PC-3 (cell line): ENCODE measurements around the gene BCO1. TPM values are rescaled to one million over a fixed set of nuclear protein-coding genes. Genes with fewer than 3 reads are reported as not detected.

ENCODE experiments used
- ATAC-seq: fragments of 200-7000 bp; cut with Tn5 transposase; 2 replicates; pipeline ENCODE4 v1.9.1; 2020; ENCODE audit warnings: mild to moderate bottlenecking, moderate library complexity
- Bru-seq: library from RNA; stranded (reverse); fragments of 400-500 nt; gene quantifications from one replicate; lab custom pipeline; 2021; lab: Mats Ljungman, UMichigan
- BruChase-seq, 2 experiments: library from RNA; stranded (reverse); fragments of 400-500 nt; gene quantifications; one replicate each; lab custom pipeline; 2021; lab: Mats Ljungman, UMichigan
- BruUV-seq: library from RNA; stranded (reverse); fragments of 400-500 nt; replicated peaks from 2 replicates; lab custom pipeline; 2021; lab: Mats Ljungman, UMichigan
- CTCF ChIA-PET: fragments of 300-600 bp; sonication (Branson Sonifier 250); formaldehyde crosslinking; loops from one replicate; lab custom pipeline; 2022; ENCODE audit warnings: antibody characterized with exemption; lab: Charles Lee
- POLR2A ChIA-PET: fragments of 300-600 bp; sonication (Branson Sonifier 250); formaldehyde crosslinking; loops from one replicate; lab custom pipeline; 2022; ENCODE audit warnings: antibody characterized with exemption; ENCODE audit not compliant: unreplicated experiment; lab: Charles Lee
- DNase-seq: peaks from one replicate; pipeline ENCODE4 v3.0.0-alpha.2; 2015
- H2AFZ ChIP-seq: fragments of 300-600 bp; sonication (generic); 2 replicates; pipeline ENCODE4 v1.6.0; 2016; ENCODE audit warnings: antibody characterized with exemption, low read length
- H3F3A ChIP-seq: fragments of 300-600 bp; sonication (generic); one replicate; pipeline ENCODE4 v1.6.0; 2017; ENCODE audit warnings: antibody characterized with exemption, low read length, control low read depth, mild to moderate bottlenecking; ENCODE audit not compliant: unreplicated experiment
- H3K27ac ChIP-seq: fragments of 300-600 bp; sonication (generic); 2 replicates; pipeline ENCODE4 v1.5.1; 2016; ENCODE audit warnings: mild to moderate bottlenecking, low read length
- H3K27me3 ChIP-seq: fragments of 300-600 bp; sonication (generic); 2 replicates; pipeline ENCODE4 v1.6.1; 2016; ENCODE audit warnings: low read length, mixed read lengths
- H3K36me3 ChIP-seq: fragments of 300-600 bp; sonication (generic); 2 replicates; pipeline ENCODE4 v1.6.1; 2016; ENCODE audit warnings: low read depth, mixed run types, low read length, mixed read lengths
- H3K4me1 ChIP-seq: fragments of 300-600 bp; sonication (generic); 2 replicates; pipeline ENCODE4 v1.5.1; 2016; ENCODE audit warnings: low read length; ENCODE audit not compliant: insufficient read depth
- H3K4me2 ChIP-seq: fragments of 300-600 bp; sonication (generic); 2 replicates; pipeline ENCODE4 v1.6.0; 2016; ENCODE audit warnings: low read length
- H3K4me3 ChIP-seq: fragments of 300-600 bp; sonication (generic); 2 replicates; pipeline ENCODE4 v1.5.1; 2016; ENCODE audit warnings: mild to moderate bottlenecking, low read length, mixed read lengths
- H3K79me2 ChIP-seq: fragments of 300-600 bp; sonication (generic); 2 replicates; pipeline ENCODE4 v1.6.1; 2017; ENCODE audit warnings: low read length, mixed read lengths
- H3K9ac ChIP-seq: fragments of 300-600 bp; sonication (generic); 2 replicates; pipeline ENCODE4 v1.6.0; 2016; ENCODE audit warnings: mild to moderate bottlenecking, low read length
- H3K9me2 ChIP-seq: fragments of 300-600 bp; sonication (generic); replicated peaks from 2 replicates; pipeline ENCODE4 v1.6.1; 2016; ENCODE audit warnings: mixed run types, low read length, mixed read lengths
- H3K9me3 ChIP-seq: fragments of 300-600 bp; sonication (generic); 2 replicates; pipeline ENCODE4 v1.6.1; 2016; ENCODE audit warnings: low read length, mixed read lengths
- H4K20me1 ChIP-seq: fragments of 300-600 bp; sonication (generic); 2 replicates; pipeline ENCODE4 v1.6.1; 2016; ENCODE audit warnings: low read length, mixed read lengths
- EZH2 ChIP-seq: fragments of 300-600 bp; sonication (generic); IDR thresholded peaks from one replicate; pipeline ENCODE4 v1.6.1; 2017; ENCODE audit warnings: antibody characterized with exemption, mild to moderate bottlenecking, low read length; ENCODE audit not compliant: unreplicated experiment
- EZH2phosphoT487 ChIP-seq: fragments of 300-600 bp; sonication (generic); IDR thresholded peaks from 2 replicates; pipeline ENCODE4 v1.6.1; 2018; ENCODE audit warnings: mild to moderate bottlenecking, antibody characterized with exemption, low read length, borderline replicate concordance
- intact Hi-C: fragments of 100-400 bp; cut with micrococcal nuclease; formaldehyde crosslinking; loops from 2 replicates; pipeline ENCODE4 v1.9.0; 2023
- long read RNA-seq: library from polyadenylated mRNA; unstranded; transcript quantifications from one replicate; pipeline ENCODE4 v2.0.0, GENCODE V29; 2021; ENCODE audit not compliant: unreplicated experiment
- total RNA-seq: library from RNA; depleted of rRNA; stranded (reverse); fragments of >200 nt; gene quantifications from 2 replicates; pipeline ENCODE4 v1.2.3, GENCODE V29; 2014; rRNA removed
- TF ChIP-seq, protein P1 (sequence below): fragments of 300-600 bp; sonication (generic); conservative IDR thresholded peaks from 2 replicates; pipeline ENCODE4 v1.5.1; 2017; ENCODE audit warnings: antibody characterized with exemption, low read depth, mild to moderate bottlenecking, low read length

Gene BCO1
- total RNA-seq (not detected in 2 replicates), Bru-seq, nascent RNA (percentile 9 among the genes with signal in this experiment), BruChase-seq, experiment 1, labeled RNA remaining after a 6-hour chase (percentile 5 among the genes with signal in this experiment), BruChase-seq, experiment 2, labeled RNA remaining after a 2-hour chase (percentile 4 among the genes with signal in this experiment)
- long read RNA-seq: 0 reads

GRCh38 chr16:81238296-81239011, at the start of gene BCO1:
Gene BCO1, plus strand, starts transcription at chr16:81238689. Its CDS starts 220 bp downstream, at chr16:81238909.
- ATAC-seq: peak; percentile 67
- H3K4me2 ChIP-seq: peak within 1 kb of the TSS; percentile 81
- H3K9me3 ChIP-seq: no peaks in the 10 kb centered on the region
- ChIA-PET POLR2A (interaction anchor here (0.6 kb wide), 1 partner anchor 22 kb away, joined by 5 read pairs; no protein-coding TSS in a partner anchor), CTCF (interaction anchor here (0.7 kb wide), 3 partner anchors 33 to 220 kb away, joined by 3 to 6 read pairs (median 6); no protein-coding TSS in a partner anchor)
- no peaks in the 10 kb centered on the region for H3K27me3 ChIP-seq
- H2AFZ ChIP-seq: peak within 1 kb of the TSS; percentile 84
- BruUV-seq: no TSS peak
- H3F3A ChIP-seq: no peaks in the 10 kb centered on the region
- no peaks in the 10 kb centered on the region for H3K36me3 ChIP-seq
- H3K4me1 ChIP-seq: no peaks in the 10 kb centered on the region
- peak; percentile 53 for DNase-seq
- TF ChIP-seq EZH2: no peak
- TF ChIP-seq, protein P1, sequence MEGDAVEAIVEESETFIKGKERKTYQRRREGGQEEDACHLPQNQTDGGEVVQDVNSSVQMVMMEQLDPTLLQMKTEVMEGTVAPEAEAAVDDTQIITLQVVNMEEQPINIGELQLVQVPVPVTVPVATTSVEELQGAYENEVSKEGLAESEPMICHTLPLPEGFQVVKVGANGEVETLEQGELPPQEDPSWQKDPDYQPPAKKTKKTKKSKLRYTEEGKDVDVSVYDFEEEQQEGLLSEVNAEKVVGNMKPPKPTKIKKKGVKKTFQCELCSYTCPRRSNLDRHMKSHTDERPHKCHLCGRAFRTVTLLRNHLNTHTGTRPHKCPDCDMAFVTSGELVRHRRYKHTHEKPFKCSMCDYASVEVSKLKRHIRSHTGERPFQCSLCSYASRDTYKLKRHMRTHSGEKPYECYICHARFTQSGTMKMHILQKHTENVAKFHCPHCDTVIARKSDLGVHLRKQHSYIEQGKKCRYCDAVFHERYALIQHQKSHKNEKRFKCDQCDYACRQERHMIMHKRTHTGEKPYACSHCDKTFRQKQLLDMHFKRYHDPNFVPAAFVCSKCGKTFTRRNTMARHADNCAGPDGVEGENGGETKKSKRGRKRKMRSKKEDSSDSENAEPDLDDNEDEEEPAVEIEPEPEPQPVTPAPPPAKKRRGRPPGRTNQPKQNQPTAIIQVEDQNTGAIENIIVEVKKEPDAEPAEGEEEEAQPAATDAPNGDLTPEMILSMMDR: no peak
- no peak for TF ChIP-seq EZH2phosphoT487
- no peaks in the 10 kb centered on the region for H4K20me1 ChIP-seq
- intact Hi-C loops: no loop called here
- H3K27ac ChIP-seq: no peak within 1 kb of the TSS
- no peaks in the 10 kb centered on the region for H3K9me2 ChIP-seq
- no peak within 1 kb of the TSS for H3K9ac ChIP-seq
- peak within 1 kb of the TSS; percentile 68 for H3K4me3 ChIP-seq
- no peaks in the 10 kb centered on the region for H3K79me2 ChIP-seq

DNA sequence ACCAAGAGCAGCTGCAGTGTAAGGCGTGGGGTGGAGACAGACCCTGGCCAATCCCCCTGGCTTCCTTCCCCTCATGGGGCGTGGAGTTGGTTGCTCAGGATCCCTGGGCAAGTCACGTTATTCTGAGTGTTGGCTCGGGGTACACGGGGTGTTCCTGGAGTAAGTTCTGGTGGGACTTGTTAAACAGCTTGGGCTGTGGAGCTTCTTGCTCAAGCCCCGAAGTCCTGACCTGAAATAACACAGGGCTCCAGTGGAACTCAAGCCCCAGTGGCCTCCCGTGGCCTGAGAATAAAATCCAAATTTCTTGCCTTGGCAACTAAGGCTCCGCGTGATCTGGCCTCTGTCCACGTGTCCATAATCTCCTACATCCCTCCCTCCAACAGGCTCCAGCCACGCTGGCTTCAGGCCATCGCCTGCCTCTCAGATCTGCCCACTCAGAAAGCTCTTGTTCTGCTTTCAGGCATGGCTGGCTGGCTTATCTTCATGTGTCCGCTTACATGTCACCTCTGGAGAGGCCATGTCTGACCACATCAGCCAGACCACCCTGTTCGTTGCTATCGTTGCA, 49.3 kb upstream of the BCO1 start:
- intact Hi-C loops: no loop called here
- no peak overlapping the region for H3K27ac ChIP-seq
- POLR2A ChIA-PET: no interaction called here

More for the DNA sequence above, 49.3 kb upstream of the BCO1 start:
- no peaks in the 10 kb centered on the region for H4K20me1 ChIP-seq
- H3K4me1 ChIP-seq: no peaks in the 10 kb centered on the region; the same call in 1 of the 2 replicates
- CTCF ChIA-PET: no interaction called here
- ATAC-seq (no peak), DNase-seq (no peak)
- TF ChIP-seq EZH2phosphoT487: no peak
- no peak for TF ChIP-seq EZH2
- TF ChIP-seq, protein P1: no peak
- H2AFZ ChIP-seq: no peak overlapping the region
- no peaks in the 10 kb centered on the region for H3K79me2 ChIP-seq
- no peak overlapping the region for H3K4me3 ChIP-seq
- H3K4me2 ChIP-seq: no peak overlapping the region
- no peaks in the 10 kb centered on the region for H3K9me3 ChIP-seq
- no peaks in the 10 kb centered on the region for H3K36me3 ChIP-seq
- no peak overlapping the region for H3K9ac ChIP-seq
- H3F3A ChIP-seq: no peaks in the 10 kb centered on the region
- BruUV-seq: no TSS peak
- no peaks in the 10 kb centered on the region for H3K27me3 ChIP-seq
- H3K9me2 ChIP-seq: no peaks in the 10 kb centered on the region
